Mucosa of gallbladder (tissue), 1 donor: Measurements from ENCODE around the gene LENG8. TPM values are rescaled to one million over a fixed set of nuclear protein-coding genes. Genes with fewer than 3 reads are reported as not detected.

ENCODE experiments used
- DNase-seq: peaks from one replicate; pipeline ENCODE4 v3.0.0-alpha.2; 2020; ENCODE audit warnings: low spot score
- total RNA-seq: library from RNA; stranded (reverse); gene quantifications from one replicate; pipeline ENCODE4 v1.2.1, GENCODE V29; 2021
- donor health status: DM: no; HTN: no; CAD: no.

Gene LENG8
- total RNA-seq, 1 donor from 2014 or later = 236 TPM

- no peak for DNase-seq
These were observed 26.9 kb upstream of the LENG8 start for GRCh38 chr19:54422136-54422535.

- no peak for DNase-seq
These were observed 24.8 kb upstream of the LENG8 start for GRCh38 chr19:54424201-54424600.

- no peak for DNase-seq
These were observed 24.2 kb upstream of the LENG8 start for GRCh38 chr19:54424660-54425381.

- DNase-seq = no peak
These were observed 23.6 kb upstream of the LENG8 start for GRCh38 chr19:54425382-54425723.

- DNase-seq = no peak
These were observed 22.6 kb upstream of the LENG8 start for GRCh38 chr19:54426291-54426931.

- no peak for DNase-seq
These were observed 21.4 kb upstream of the LENG8 start for GRCh38 chr19:54427586-54427985.

GRCh38 chr19:54428323-54429175 lies 20.4 kb upstream of the LENG8 start:
- DNase-seq = no peak

- no peak for DNase-seq
These were observed 19.9 kb upstream of the LENG8 start for GRCh38 chr19:54429176-54429495.

GRCh38 chr19:54429545-54430227 lies 19.3 kb upstream of the LENG8 start:
- DNase-seq = no peak

- DNase-seq = peak; percentile 21
These were observed 18.4 kb upstream of the LENG8 start for GRCh38 chr19:54430306-54431254.

- DNase-seq = peak; percentile 87
These were observed 17.7 kb upstream of the LENG8 start for GRCh38 chr19:54431255-54431838.

- DNase-seq = no peak
These were observed 16.8 kb upstream of the LENG8 start for GRCh38 chr19:54432144-54432738.

- no peak for DNase-seq
These were observed 15.3 kb upstream of the LENG8 start for GRCh38 chr19:54433697-54434096.

- DNase-seq = no peak
These were observed 14.7 kb upstream of the LENG8 start for GRCh38 chr19:54434112-54434872.

GRCh38 chr19:54434873-54435214 lies 14.2 kb upstream of the LENG8 start:
- DNase-seq = no peak

- no peak for DNase-seq
These were observed 13.4 kb upstream of the LENG8 start for GRCh38 chr19:54435551-54436016.

GRCh38 chr19:54436031-54436523 lies 12.9 kb upstream of the LENG8 start:
- DNase-seq = no peak

GRCh38 chr19:54436628-54437252 lies 12.3 kb upstream of the LENG8 start:
- DNase-seq = no peak
